Stomach smooth muscle (tissue), 2 donors: Measurements from ENCODE around the gene STIM1.

Experiments
- H3K27ac ChIP-seq: one replicate; pipeline ENCODE4 v1.7.0; 2013; ENCODE audit warnings: mild to moderate bottlenecking, low read length, inconsistent platforms
- H3K27me3 ChIP-seq, 2 donors: one replicate each; pipeline ENCODE4 v1.7.0; 2013; ENCODE audit warnings: low read length in 2 of 2; ENCODE audit not compliant: insufficient read depth in 2 of 2, control insufficient read depth in 1 of 2
- H3K36me3 ChIP-seq, 2 donors: one replicate each; pipeline ENCODE4 v1.7.0; 2013; ENCODE audit warnings: low read length in 2 of 2; ENCODE audit not compliant: control insufficient read depth in 2 of 2, insufficient read depth in 2 of 2
- H3K4me1 ChIP-seq: one replicate; pipeline ENCODE4 v1.7.0; 2013; ENCODE audit warnings: low read length; ENCODE audit not compliant: control insufficient read depth, insufficient read depth
- H3K4me3 ChIP-seq, 2 donors: one replicate each; pipeline ENCODE4 v1.7.0; 2013; ENCODE audit warnings: low read length in 2 of 2
- H3K9ac ChIP-seq, 2 donors: one replicate each; pipeline ENCODE4 v1.7.0; 2013; ENCODE audit warnings: low read length in 2 of 2, mild to moderate bottlenecking in 1 of 2
- H3K9me3 ChIP-seq, 2 donors: one replicate each; pipeline ENCODE4 v1.7.0; 2013; ENCODE audit warnings: low read length in 2 of 2; ENCODE audit not compliant: control insufficient read depth in 2 of 2
- donor health status: healthy.
- donor health status: Pancreatic carcinoma.

Gene STIM1

GRCh38 chr11:3873712-3874349, 18.4 kb downstream of the STIM1 start:
- H3K9ac ChIP-seq, result no peak overlapping the region
- H3K36me3 ChIP-seq, result no peaks in the 10 kb centered on the region
- H3K4me3 ChIP-seq, result no peak overlapping the region
- H3K9me3 ChIP-seq, result no peaks in the 10 kb centered on the region
- H3K27me3 ChIP-seq, result no peaks in the 10 kb centered on the region
- no peak overlapping the region for H3K27ac ChIP-seq
- peaks cover 16% of the 10 kb centered on the region for H3K4me1 ChIP-seq

GRCh38 chr11:3876613-3877012, 21.1 kb downstream of the STIM1 start:
- no peaks in the 10 kb centered on the region for H3K9me3 ChIP-seq
- H3K27me3 ChIP-seq, result no peaks in the 10 kb centered on the region
- H3K4me1 ChIP-seq, result peaks cover 24% of the 10 kb centered on the region
- no peak overlapping the region for H3K27ac ChIP-seq
- H3K4me3 ChIP-seq, result no peak overlapping the region
- no peak overlapping the region for H3K9ac ChIP-seq
- H3K36me3 ChIP-seq, result no peaks in the 10 kb centered on the region

GRCh38 chr11:3877364-3878257, 22.1 kb downstream of the STIM1 start:
- peak overlapping the region in 1 of 2 donors; percentile 21 for H3K9ac ChIP-seq
- no peak overlapping the region for H3K4me3 ChIP-seq
- peaks cover 22% of the 10 kb centered on the region for H3K4me1 ChIP-seq
- no peaks in the 10 kb centered on the region for H3K9me3 ChIP-seq
- peak overlapping the region; percentile 37 for H3K27ac ChIP-seq
- no peaks in the 10 kb centered on the region for H3K27me3 ChIP-seq
- no peaks in the 10 kb centered on the region for H3K36me3 ChIP-seq

- Histone ChIP-seq H3K4me1 (peaks cover 22% of the 10 kb centered on the region), H3K4me3 (no peak overlapping the region), H3K9ac (no peak overlapping the region), H3K27ac (no peak overlapping the region), H3K27me3 (no peaks in the 10 kb centered on the region), H3K36me3 (no peaks in the 10 kb centered on the region), H3K9me3 (no peaks in the 10 kb centered on the region)
Measured at GRCh38 chr11:3878258-3878584, 22.8 kb downstream of the STIM1 start.

GRCh38 chr11:3879216-3879966, 23.9 kb downstream of the STIM1 start:
- no peaks in the 10 kb centered on the region for H3K9me3 ChIP-seq
- H3K9ac ChIP-seq, result no peak overlapping the region
- H3K4me3 ChIP-seq, result no peak overlapping the region
- no peaks in the 10 kb centered on the region for H3K27me3 ChIP-seq
- no peaks in the 10 kb centered on the region for H3K36me3 ChIP-seq
- H3K4me1 ChIP-seq, result peaks cover 19% of the 10 kb centered on the region
- H3K27ac ChIP-seq, result no peak overlapping the region

- no peak overlapping the region for H3K27ac ChIP-seq
- H3K27me3 ChIP-seq, result no peaks in the 10 kb centered on the region
- H3K4me1 ChIP-seq, result peaks cover 19% of the 10 kb centered on the region
- no peaks in the 10 kb centered on the region for H3K36me3 ChIP-seq
- H3K4me3 ChIP-seq, result no peak overlapping the region
- no peak overlapping the region for H3K9ac ChIP-seq
- H3K9me3 ChIP-seq, result no peaks in the 10 kb centered on the region
Measured at GRCh38 chr11:3879967-3880542, 24.6 kb downstream of the STIM1 start.

GRCh38 chr11:3880724-3881123, 25.3 kb downstream of the STIM1 start:
- H3K36me3 ChIP-seq, result no peaks in the 10 kb centered on the region
- no peaks in the 10 kb centered on the region for H3K27me3 ChIP-seq
- H3K9me3 ChIP-seq, result no peaks in the 10 kb centered on the region
- peak overlapping the region; percentile 31 for H3K27ac ChIP-seq
- H3K4me1 ChIP-seq, result peaks cover 19% of the 10 kb centered on the region
- H3K4me3 ChIP-seq, result no peak overlapping the region
- H3K9ac ChIP-seq, result no peak overlapping the region

- peaks cover 11% of the 10 kb centered on the region for H3K4me1 ChIP-seq
Measured at GRCh38 chr11:3882655-3883054, 27.2 kb downstream of the STIM1 start.

GRCh38 chr11:3885855-3886254, 30.4 kb downstream of the STIM1 start:
- no peaks in the 10 kb centered on the region for H3K36me3 ChIP-seq
- H3K4me1 ChIP-seq, result peaks cover 2% of the 10 kb centered on the region
- no peak overlapping the region for H3K4me3 ChIP-seq
- H3K27ac ChIP-seq, result no peak overlapping the region
- H3K27me3 ChIP-seq, result no peaks in the 10 kb centered on the region
- H3K9ac ChIP-seq, result no peak overlapping the region
- no peaks in the 10 kb centered on the region for H3K9me3 ChIP-seq

More at GRCh38 chr11:3882655-3883054, 27.2 kb downstream of the STIM1 start:
- Histone ChIP-seq H3K27ac (no peak overlapping the region), H3K9ac (no peak overlapping the region), H3K9me3 (no peaks in the 10 kb centered on the region), H3K36me3 (no peaks in the 10 kb centered on the region), H3K4me3 (no peak overlapping the region), H3K27me3 (no peaks in the 10 kb centered on the region)

- Histone ChIP-seq H3K9me3 (no peaks in the 10 kb centered on the region), H3K4me1 (peaks cover 2% of the 10 kb centered on the region), H3K4me3 (no peak overlapping the region), H3K27me3 (no peaks in the 10 kb centered on the region), H3K27ac (no peak overlapping the region), H3K9ac (no peak overlapping the region), H3K36me3 (no peaks in the 10 kb centered on the region)
Measured at GRCh38 chr11:3886985-3887384, 31.5 kb downstream of the STIM1 start.
